Retinal pigment epithelial cell (primary cell): ENCODE measurements around the gene TNIP1.

Experiments used
- DNase-seq: peaks from one replicate; pipeline ENCODE4 v3.0.0-alpha.2; 2010; ENCODE audit warnings: low read depth
- H3K4me3 ChIP-seq: 2 replicates; pipeline ENCODE4 v1.5.1; 2011; ENCODE audit warnings: mild to moderate bottlenecking, low read length, control low read depth, moderate library complexity
- TF ChIP-seq, protein P1 (sequence below): conservative IDR thresholded peaks from 2 replicates; pipeline ENCODE4 v1.5.1; 2011; ENCODE audit warnings: low read depth, low read length, control low read depth, inconsistent platforms

Gene TNIP1

DNA sequence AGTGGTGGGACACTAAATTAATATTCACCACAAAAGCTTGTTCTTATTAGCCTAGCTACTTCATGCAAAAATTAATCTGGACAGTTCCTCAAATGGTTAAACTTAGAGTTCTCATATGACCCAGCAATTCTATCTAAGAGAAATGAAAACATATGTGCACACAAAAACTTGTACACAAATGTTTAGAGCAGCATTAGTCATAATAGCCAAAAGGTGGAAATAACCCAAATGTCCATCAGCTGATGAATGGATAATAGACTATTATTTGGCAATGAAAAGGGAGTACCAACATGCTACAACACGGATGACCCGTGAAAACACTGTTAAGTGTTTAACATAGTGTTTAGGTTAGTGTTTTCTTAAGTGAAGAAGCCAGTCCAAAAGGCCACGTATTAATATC, 32.8 kb upstream of the TNIP1 start:
- no peak overlapping the region for H3K4me3 ChIP-seq
- no peak for DNase-seq
- TF ChIP-seq, protein P1, sequence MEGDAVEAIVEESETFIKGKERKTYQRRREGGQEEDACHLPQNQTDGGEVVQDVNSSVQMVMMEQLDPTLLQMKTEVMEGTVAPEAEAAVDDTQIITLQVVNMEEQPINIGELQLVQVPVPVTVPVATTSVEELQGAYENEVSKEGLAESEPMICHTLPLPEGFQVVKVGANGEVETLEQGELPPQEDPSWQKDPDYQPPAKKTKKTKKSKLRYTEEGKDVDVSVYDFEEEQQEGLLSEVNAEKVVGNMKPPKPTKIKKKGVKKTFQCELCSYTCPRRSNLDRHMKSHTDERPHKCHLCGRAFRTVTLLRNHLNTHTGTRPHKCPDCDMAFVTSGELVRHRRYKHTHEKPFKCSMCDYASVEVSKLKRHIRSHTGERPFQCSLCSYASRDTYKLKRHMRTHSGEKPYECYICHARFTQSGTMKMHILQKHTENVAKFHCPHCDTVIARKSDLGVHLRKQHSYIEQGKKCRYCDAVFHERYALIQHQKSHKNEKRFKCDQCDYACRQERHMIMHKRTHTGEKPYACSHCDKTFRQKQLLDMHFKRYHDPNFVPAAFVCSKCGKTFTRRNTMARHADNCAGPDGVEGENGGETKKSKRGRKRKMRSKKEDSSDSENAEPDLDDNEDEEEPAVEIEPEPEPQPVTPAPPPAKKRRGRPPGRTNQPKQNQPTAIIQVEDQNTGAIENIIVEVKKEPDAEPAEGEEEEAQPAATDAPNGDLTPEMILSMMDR: no peak

DNA sequence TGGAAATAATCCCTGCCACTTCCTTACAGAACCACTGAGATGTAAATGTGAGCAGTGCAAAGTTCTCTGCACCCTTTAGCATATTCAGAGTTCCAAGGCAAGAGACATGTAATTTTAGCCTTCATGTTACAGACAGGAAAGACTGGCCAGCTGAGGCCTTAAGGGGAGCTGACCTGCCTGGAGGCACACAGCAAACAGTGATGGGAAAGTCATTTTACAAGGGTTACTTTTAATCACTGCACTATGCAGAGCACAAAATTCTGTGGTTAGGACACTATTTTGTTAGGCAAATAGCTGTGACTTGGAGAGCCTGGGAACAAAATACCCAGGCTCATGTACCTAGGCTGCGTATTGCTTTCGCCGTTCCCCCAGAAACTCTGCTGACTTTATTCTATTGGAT, 30.2 kb upstream of the TNIP1 start:
- no peak for DNase-seq
- TF ChIP-seq, protein P1: no peak

DNA sequence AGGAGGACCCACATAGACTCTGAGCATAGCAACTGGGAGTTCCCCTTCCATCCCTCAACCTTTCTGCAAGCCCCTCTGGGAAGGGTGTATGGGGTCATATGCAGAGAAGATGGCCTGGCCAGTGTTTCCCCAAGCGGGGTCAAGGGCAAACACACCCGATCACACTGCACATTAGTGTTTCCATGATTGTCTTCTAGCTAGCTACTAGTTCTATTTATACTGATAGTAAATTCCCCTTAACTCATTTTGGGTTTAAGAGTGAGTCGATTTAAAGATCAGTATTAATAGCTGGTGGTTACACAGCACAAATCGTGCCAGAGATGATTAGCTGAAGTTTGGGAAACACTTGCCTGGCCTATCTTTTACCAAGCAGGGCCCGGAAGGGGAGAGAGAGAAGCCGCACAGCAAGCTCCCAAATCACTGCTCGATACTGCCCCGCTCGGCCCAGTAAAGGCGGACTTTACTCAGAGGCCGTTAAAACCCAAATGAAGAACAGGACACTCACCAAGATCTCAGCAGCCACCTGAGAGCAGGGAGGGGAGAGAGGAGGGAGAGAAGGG, 29.4 kb upstream of the TNIP1 start:
- no peak for DNase-seq
- H3K4me3 ChIP-seq: no peak overlapping the region
- TF ChIP-seq, protein P1: no peak

More for the DNA sequence above, 30.2 kb upstream of the TNIP1 start:
- no peak overlapping the region for H3K4me3 ChIP-seq

DNA sequence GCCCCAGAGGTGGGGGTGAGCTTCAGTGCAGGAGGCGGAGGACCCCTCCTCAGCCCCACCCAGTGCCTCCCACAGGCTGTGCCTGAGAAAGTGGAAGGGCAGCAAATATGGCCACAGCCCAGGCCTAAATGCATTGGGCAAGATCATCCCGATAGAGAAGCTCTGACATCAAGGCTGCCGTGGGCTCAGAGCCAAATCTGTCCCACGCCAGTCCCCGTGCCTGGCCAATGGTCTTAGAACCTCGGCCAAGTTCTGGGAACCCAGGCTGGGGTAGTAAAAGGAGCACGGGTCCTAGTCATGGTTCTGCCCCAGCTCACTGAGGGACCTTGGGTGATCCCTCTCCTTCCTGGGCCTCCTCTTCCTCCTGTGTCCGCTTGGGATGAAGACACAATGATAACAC, 27.7 kb upstream of the TNIP1 start:
- H3K4me3 ChIP-seq: no peak overlapping the region
- TF ChIP-seq, protein P1: no peak
- no peak for DNase-seq

DNA sequence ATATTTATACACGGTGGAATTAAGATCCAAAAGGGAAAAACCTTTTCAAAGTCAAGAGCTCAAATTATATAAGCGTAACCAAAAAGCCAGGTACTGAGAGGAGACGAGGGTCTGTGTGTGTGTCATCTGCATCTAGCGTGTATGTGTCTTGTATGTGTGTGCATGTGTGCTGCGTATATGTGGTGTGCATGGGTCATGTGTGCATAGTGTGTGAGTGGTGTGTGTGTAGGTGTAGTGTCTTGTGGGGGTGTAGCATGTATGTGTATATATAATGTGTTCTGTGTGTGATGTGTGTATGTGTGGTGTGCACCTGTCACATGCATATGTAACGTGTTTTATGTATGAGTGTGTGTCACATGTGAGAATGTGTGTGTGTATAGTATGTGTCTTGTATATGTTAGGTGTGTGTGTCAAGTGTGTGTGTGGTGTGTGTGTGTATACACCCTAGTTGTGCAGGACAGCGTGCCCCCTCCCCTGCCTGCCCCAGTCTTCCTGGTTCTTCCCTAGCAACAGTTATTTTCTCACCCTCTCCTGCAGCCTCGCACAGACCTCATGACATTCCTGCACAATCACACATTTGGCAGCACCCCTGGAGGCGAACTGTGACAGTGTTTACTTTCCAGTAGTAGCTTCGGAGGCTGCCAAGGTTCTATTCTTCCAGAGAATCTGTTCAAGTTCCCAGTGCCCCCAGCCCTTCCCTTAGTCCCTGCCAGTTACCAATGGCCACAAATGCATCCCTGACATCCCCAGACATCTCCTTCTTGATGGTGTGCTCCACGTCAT, 27.1 kb upstream of the TNIP1 start:
- TF ChIP-seq, protein P1: no peak

DNA sequence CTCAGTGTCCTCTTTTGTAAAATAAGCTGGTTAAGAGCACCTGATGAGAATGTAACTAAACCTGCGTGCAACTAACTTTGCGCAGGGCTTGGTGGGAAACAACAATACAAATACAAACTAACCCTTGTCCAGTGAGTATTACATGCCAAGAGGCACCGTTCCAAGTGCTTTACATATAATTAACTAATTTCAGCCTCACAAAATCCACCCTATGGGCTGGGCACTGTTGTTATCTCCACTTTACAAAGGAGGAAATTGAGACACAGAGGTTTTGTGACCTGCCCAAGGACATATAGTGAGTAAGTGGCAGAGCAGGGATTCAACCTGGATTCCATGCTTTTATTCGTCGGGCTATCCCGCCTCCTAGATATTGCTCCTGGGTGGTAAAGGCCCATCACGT, 26.2 kb upstream of the TNIP1 start:
- no peak for DNase-seq
- TF ChIP-seq, protein P1: no peak
- H3K4me3 ChIP-seq: no peak overlapping the region

More for the DNA sequence above, 27.1 kb upstream of the TNIP1 start:
- H3K4me3 ChIP-seq: no peak overlapping the region
- no peak for DNase-seq

DNA sequence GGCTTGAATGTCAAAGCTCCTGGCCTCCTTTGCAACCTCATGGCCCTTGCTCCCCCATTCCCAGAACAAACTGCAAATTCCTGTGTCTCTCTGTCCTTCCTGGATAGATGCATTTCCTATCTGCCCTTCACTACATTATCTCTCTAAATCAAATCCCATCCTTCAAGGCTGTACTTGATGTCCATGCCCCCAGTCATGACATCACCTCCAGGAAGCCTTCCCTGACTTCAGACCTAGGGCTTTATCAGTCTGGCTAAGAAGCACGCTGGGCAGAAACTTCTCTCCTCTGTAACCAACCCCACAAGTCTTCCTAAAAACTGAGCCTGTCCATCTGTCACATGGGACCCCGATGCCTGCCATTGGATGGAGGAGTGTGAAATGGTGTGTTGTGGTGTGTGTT, 25.7 kb upstream of the TNIP1 start:
- no peak overlapping the region for H3K4me3 ChIP-seq
- TF ChIP-seq, protein P1: no peak
- DNase-seq: no peak
